PFSK-1 (cell line): ENCODE measurements around the gene PCSK6.

ENCODE experiments used
- FOXP2 ChIP-seq: optimal IDR thresholded peaks from 2 replicates; pipeline ENCODE3; 2011; ENCODE audit warnings: borderline replicate concordance, control low read depth, inconsistent platforms; ENCODE audit not compliant: insufficient read depth; ENCODE audit errors: extremely low read length, extremely low read depth
- POLR2AphosphoS5 ChIP-seq: IDR thresholded peaks from 2 replicates; pipeline ENCODE4 v1.6.1; 2012; ENCODE audit warnings: low read depth, mild to moderate bottlenecking, control low read depth, low read length, moderate library complexity
- REST ChIP-seq, 2 experiments: IDR thresholded peaks; 2 replicates each; pipeline versions ENCODE4 v1.6.1 to v1.8.0; 2011 to 2012; ENCODE audit warnings: low read depth in 2 of 2, low read length in 2 of 2, control low read depth in 1 of 2, inconsistent platforms in 1 of 2, mild to moderate bottlenecking in 1 of 2, moderate library complexity in 1 of 2; ENCODE audit not compliant: insufficient read depth in 1 of 2
- SIN3A ChIP-seq: IDR thresholded peaks from 2 replicates; pipeline ENCODE4 v1.6.1; 2012; ENCODE audit warnings: mild to moderate bottlenecking, low read length, moderate library complexity, borderline replicate concordance; ENCODE audit not compliant: insufficient read depth
- TAF1 ChIP-seq: IDR thresholded peaks from 2 replicates; pipeline ENCODE4 v1.6.1; 2012; ENCODE audit warnings: low read length, control low read depth, borderline replicate concordance; ENCODE audit not compliant: insufficient read depth

Gene PCSK6

GRCh38 chr15:101359365-101359947, 130.1 kb downstream of the PCSK6 start:
- no peak for TF ChIP-seq FOXP2
- TF ChIP-seq SIN3A: no peak

GRCh38 chr15:101358895-101359294, 130.6 kb downstream of the PCSK6 start:
- TF ChIP-seq POLR2AphosphoS5 (no peak), TAF1 (no peak), SIN3A (no peak), FOXP2 (no peak)

GRCh38 chr15:101357885-101358284, 131.6 kb downstream of the PCSK6 start:
- TF ChIP-seq FOXP2: no peak
- TF ChIP-seq REST (IDR thresholded peaks at IDR 0.05; ENCODE audit: insufficient read depth in 1 of 2, low read depth in 2 of 2, low read length in 2 of 2): no peak
- no peak for TF ChIP-seq TAF1
- TF ChIP-seq SIN3A: no peak

- no peak for TF ChIP-seq FOXP2
- no peak for TF ChIP-seq TAF1
- TF ChIP-seq SIN3A: no peak
- no peak for TF ChIP-seq POLR2AphosphoS5
- no peak for TF ChIP-seq REST (IDR thresholded peaks at IDR 0.05; ENCODE audit: insufficient read depth in 1 of 2, low read depth in 2 of 2, low read length in 2 of 2)
Observed at GRCh38 chr15:101357333-101357732, 132.2 kb downstream of the PCSK6 start.

- TF ChIP-seq POLR2AphosphoS5 (no peak), FOXP2 (no peak), TAF1 (no peak), REST (IDR thresholded peaks at IDR 0.05; ENCODE audit: insufficient read depth in 1 of 2, low read depth in 2 of 2, low read length in 2 of 2) (no peak), SIN3A (no peak)
Observed at GRCh38 chr15:101355678-101356464, 133.6 kb downstream of the PCSK6 start.

GRCh38 chr15:101354891-101355623, 134.4 kb downstream of the PCSK6 start:
- no peak for TF ChIP-seq SIN3A
- no peak for TF ChIP-seq TAF1
- TF ChIP-seq FOXP2: no peak
- no peak for TF ChIP-seq REST (IDR thresholded peaks at IDR 0.05; ENCODE audit: insufficient read depth in 1 of 2, low read depth in 2 of 2, low read length in 2 of 2)
- TF ChIP-seq POLR2AphosphoS5: no peak
